SK-N-MC (cell line): ENCODE results near the gene SPIRE1.
A peak's percentile ranks its signal among the peaks of the same experiment; 100 is the strongest.
"Not testable (repeated sequence)": the region's sequence is repeated elsewhere in the genome, so short reads cannot be mapped to it uniquely, and the experiment has no call there.

Experiments
- DNase-seq: peaks from one replicate; pipeline ENCODE4 v3.0.0-alpha.2; 2011; ENCODE audit warnings: low read depth, low spot score
- H3K27ac ChIP-seq: fragments of 200-600 bp; sonication (generic); 2 replicates; pipeline ENCODE4 v1.5.1; 2016; ENCODE audit warnings: mixed run types
- H3K36me3 ChIP-seq: fragments of 200-600 bp; sonication (generic); 2 replicates; pipeline ENCODE4 v1.6.1; 2017; ENCODE audit warnings: antibody characterized with exemption, low read length, mixed read lengths; ENCODE audit not compliant: insufficient read depth
- H3K4me3 ChIP-seq: fragments of 200-600 bp; sonication (generic); 2 replicates; pipeline ENCODE4 v1.5.1; 2016
- H3K9ac ChIP-seq: fragments of 200-600 bp; sonication (generic); 2 replicates; pipeline ENCODE4 v1.8.0; 2017; ENCODE audit warnings: mixed run types, mixed read lengths; ENCODE audit not compliant: insufficient read length
- H3K9me3 ChIP-seq: fragments of 200-600 bp; sonication (generic); 2 replicates; pipeline ENCODE4 v1.6.1; 2017; ENCODE audit warnings: low read depth, mild to moderate bottlenecking, antibody characterized with exemption, low read length, moderate library complexity, mixed read lengths
- EZH2 ChIP-seq: fragments of 200-600 bp; sonication (generic); IDR thresholded peaks from one replicate; pipeline ENCODE4 v1.6.1; 2017; ENCODE audit warnings: antibody characterized with exemption
- FOXP2 ChIP-seq: optimal IDR thresholded peaks from 2 replicates; pipeline ENCODE3; 2011; ENCODE audit warnings: mild to moderate bottlenecking, moderate library complexity; ENCODE audit not compliant: insufficient read depth; ENCODE audit errors: extremely low read length, control extremely low read depth
- POLR2AphosphoS5 ChIP-seq: IDR thresholded peaks from 2 replicates; pipeline ENCODE4 v1.6.1; 2012; ENCODE audit warnings: mild to moderate bottlenecking, low read depth, low read length, borderline replicate concordance

SPIRE1 gene

DNA sequence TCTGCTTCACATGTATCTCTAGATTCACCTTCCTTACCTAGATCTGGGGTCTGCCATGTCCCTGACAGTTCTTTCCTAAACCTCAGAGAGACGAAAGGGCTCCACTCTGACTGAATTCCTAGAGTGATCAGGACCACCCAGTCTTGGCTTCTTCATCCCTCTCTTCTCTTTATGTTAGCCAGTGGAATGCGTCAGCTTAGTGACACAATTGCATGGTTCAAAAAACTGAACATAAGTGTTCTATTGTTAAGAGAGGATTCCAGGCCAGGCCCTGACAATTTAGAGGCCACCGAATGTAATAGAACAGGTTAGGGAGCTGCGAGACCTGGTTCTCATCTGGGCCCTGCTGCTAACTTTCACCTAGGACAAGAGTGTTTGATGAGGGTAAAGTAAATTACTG, 240.2 kb downstream of the SPIRE1 start:
- Histone ChIP-seq H3K4me3 (no peak overlapping the region), H3K36me3 (peaks cover 6% of the 10 kb centered on the region; the same call in 1 of the 2 replicates), H3K9me3 (no peaks in the 10 kb centered on the region), H3K9ac (peak overlapping the region; percentile 11), H3K27ac (peak overlapping the region; percentile 62)
- TF ChIP-seq EZH2 = no peak
- no peak for TF ChIP-seq POLR2AphosphoS5
- TF ChIP-seq FOXP2 = no peak
- DNase-seq = no peak

DNA sequence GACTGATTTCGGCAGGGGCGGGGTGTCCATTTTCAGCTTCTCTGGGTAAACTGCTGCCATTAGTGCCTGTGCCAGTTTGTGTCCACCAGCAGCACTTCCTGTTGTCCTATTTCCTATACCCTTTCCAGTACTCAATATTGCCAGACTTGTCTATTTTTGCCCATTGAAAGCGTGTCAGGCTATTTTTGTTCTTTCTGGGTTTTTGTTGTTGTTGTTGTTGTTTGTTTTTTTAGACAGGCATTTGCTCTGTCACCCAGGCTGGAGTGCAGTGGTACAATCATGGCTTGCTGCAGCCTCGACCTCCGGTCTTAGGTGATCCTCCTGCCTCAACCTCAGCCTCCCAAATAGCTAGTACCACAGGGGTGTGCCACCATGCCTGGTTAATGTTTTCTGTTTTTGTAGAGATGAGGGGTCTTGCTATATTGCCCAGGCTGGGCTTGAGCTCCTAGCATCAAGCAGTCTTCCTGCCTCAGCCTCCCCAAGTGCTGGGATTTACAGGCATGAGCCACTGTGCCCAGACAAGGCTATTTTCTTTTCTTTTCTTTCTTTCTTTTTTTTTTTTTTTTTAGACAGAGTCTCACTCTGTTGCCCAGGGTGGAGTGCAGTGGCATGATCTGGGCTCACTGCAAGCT, 241.7 kb downstream of the SPIRE1 start:
- H3K4me3 ChIP-seq = peak overlapping the region; percentile 72
- H3K36me3 ChIP-seq = peaks cover 6% of the 10 kb centered on the region; the same call in 1 of the 2 replicates
- H3K9me3 ChIP-seq = no peaks in the 10 kb centered on the region
- H3K27ac ChIP-seq = peak overlapping the region; percentile 98
- no peak for DNase-seq
- H3K9ac ChIP-seq = peak overlapping the region; percentile 71
- TF ChIP-seq POLR2AphosphoS5 (no peak), EZH2 (no peak), FOXP2 (no peak)

DNA sequence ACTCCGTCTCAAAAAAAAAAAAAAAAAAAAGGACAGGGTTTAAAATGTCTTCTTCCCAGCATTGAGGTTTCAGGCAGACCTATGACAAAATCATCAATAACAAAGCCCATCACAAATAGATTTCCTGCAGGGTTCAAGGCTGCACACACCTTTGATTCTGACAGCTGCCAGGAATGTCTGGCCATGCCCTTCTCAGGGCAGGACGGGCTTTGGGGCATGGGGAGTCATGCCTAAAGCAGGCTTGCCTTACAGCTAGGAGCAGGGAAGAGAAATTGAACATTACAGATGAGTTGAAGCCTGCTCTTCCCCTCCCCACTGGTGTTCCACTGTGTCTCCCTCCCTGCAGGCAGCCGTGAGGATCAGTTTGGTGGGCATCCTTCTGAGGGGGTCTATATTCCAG, 246.5 kb downstream of the SPIRE1 start:
- TF ChIP-seq FOXP2 (no peak), EZH2 (no peak), POLR2AphosphoS5 (no peak)
- Histone ChIP-seq H3K9me3 (no peaks in the 10 kb centered on the region), H3K36me3 (peaks cover 17% of the 10 kb centered on the region), H3K9ac (no peak overlapping the region), H3K4me3 (no peak overlapping the region), H3K27ac (no peak overlapping the region)
- no peak for DNase-seq

DNA sequence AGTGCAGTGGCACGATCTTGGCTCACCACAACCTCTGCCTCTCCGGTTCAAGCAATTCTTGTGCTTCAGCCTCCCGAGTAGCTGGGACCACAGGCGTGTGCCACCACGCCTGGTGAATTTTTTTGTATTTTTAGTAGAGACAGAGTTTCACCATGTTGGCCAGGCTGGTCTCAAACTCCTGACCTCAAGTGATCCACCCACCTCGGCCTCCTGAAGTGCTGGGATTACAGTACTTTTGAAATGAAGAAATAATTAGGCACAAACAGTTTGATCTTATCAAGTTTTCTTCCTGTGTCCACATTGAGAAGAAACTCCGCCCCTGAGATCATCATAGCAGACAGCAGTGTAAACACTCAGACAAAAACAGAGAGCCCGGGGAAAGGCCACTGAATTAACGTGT, 247.2 kb downstream of the SPIRE1 start:
- peaks cover 17% of the 10 kb centered on the region for H3K36me3 ChIP-seq
- not testable (repeated sequence) for H3K4me3 ChIP-seq, H3K9me3 ChIP-seq, H3K9ac ChIP-seq, H3K27ac ChIP-seq, DNase-seq

DNA sequence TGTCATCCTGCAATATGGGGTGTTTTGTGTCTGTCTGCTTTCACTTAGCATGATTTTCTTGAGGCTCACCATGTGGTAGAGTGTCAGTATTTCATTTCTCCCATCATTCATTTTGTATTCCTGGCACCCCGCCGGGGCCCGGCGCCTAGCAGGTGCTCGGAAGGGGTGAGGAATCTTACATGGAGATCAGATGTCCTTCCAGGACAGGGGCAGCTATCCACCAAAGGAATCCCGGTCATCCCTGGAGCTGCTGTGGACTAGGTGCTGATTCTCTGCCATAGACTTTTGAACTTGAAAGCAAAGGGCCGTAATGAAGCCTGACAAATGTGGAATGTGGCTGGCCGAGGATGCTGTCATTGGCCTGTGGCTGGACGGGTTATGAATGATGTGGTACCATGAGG, 247.8 kb downstream of the SPIRE1 start:
- Histone ChIP-seq H3K36me3 (peaks cover 17% of the 10 kb centered on the region), H3K9ac (no peak overlapping the region), H3K9me3 (no peaks in the 10 kb centered on the region), H3K4me3 (0 out of 2 replicates have a peak overlapping the region, but pooled peaks have one; percentile 12), H3K27ac (no peak overlapping the region)
- DNase-seq = no peak
- TF ChIP-seq EZH2 = no peak
- no peak for TF ChIP-seq FOXP2
- no peak for TF ChIP-seq POLR2AphosphoS5

DNA sequence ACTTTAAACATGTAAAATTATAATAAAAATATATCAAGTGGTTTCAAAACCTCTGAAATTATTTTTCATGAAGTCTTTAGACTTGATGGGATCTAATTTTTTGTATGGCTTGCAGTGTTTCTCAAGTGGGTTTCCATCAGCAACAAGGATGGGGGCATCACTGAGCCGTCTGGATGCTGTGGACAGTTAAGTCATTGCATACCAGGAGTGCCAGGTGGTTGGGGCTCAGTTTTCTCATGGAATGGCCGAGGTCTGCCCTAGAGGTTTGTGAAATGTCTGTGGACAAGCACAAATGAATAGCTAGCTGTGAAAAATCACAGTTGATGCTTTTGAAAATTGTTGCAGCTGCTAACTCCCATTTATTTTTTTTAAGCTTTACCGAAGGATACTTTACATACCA, 248.4 kb downstream of the SPIRE1 start:
- H3K9me3 ChIP-seq = no peaks in the 10 kb centered on the region
- H3K36me3 ChIP-seq = peaks cover 17% of the 10 kb centered on the region
- H3K9ac ChIP-seq = no peak overlapping the region
- peak overlapping the region; percentile 98; the same call in 1 of the 2 replicates for H3K4me3 ChIP-seq
- no peak overlapping the region for H3K27ac ChIP-seq
- TF ChIP-seq EZH2 (no peak), POLR2AphosphoS5 (no peak), FOXP2 (no peak)
- no peak for DNase-seq

DNA sequence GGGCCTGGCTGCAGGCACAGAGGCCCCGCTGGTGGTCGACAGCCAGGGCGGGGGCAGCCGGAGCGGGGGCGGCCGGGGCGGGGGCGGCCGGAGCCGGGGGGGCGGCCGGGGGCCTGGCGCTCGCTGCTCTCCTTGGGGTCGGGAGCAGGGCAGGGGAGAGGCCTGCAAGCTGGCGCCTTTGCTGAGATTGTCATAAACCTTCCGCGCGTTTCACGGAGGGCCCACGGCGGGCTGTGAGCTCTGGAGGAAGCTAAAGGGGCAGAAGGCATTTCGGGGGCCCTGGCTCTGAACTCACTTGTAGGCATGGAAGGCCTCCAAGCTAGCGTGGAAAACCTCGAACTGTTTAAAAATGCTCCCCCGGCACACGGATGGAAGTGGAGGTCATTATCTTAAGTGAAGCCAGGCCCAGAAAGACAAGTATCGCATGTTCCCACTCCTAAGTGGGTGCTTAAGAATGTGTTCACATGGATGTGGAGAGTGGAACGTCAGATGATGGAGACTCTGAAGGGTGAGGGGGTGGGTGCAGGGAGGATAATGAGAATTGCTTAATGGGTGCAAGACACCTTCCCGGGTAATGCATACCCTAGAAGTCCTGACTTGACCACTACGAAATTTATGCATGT, 249.5 kb downstream of the SPIRE1 start:
- DNase-seq = no peak
- Histone ChIP-seq H3K27ac (peak overlapping the region; percentile 80; the same call in 1 of the 2 replicates), H3K36me3 (peaks cover 16% of the 10 kb centered on the region), H3K4me3 (peak overlapping the region; percentile 98), H3K9ac (peak overlapping the region; percentile 89), H3K9me3 (no peaks in the 10 kb centered on the region)
- no peak for TF ChIP-seq POLR2AphosphoS5
- TF ChIP-seq EZH2 = no peak
- TF ChIP-seq FOXP2 = no peak

DNA sequence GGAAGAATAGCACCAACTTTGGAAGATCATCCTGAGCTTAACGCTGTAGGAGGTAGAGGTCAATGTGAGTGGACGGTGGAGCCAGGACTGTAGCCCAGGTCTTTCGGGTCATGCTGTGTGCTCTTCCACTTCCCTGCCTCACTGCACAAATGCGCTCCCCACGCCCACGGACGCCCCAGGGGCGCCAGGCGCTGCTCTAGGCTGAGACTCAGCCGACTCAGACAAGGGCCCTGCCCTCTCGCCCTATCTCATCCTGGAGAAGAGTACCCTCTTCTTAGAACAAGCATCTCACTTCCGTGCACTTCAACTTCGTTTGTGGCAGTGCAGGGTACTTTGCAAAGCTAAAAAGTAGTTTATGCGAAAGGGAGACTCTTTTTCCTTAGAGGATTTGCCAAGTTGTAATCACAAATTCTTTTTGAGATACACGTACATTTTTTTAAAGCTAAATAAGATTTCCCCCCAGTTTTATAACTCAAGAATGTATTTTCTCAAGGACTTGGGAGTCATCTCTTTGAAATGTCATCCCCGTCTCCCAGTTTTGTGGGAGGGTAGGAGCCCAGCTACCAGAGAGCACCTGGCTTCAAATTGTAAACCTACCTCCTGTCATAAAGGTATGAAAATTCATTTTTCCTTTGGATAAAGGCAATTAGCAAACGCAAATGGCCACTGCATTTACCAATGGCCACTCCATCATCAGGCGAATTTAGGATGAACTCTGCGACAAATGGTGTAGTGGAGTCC, 251.4 kb downstream of the SPIRE1 start:
- H3K27ac ChIP-seq = no peak overlapping the region
- no peak overlapping the region for H3K9ac ChIP-seq
- H3K36me3 ChIP-seq = peaks cover 10% of the 10 kb centered on the region
- TF ChIP-seq POLR2AphosphoS5 (no peak), FOXP2 (no peak), EZH2 (no peak)
- DNase-seq = no peak
- no peaks in the 10 kb centered on the region for H3K9me3 ChIP-seq
- no peak overlapping the region for H3K4me3 ChIP-seq
